ENCODE results near the gene FCGBP.
"Not testable (repeated sequence)": the region's sequence is repeated elsewhere in the genome, so short reads cannot be mapped to it uniquely, and the experiment has no call there.

FCGBP gene

GRCh38 chr19:39934584-39935363, at the start of gene FCGBP:
Gene FCGBP (minus strand): TSS chr19:39934634.
- DNase-seq: no peak

DNA sequence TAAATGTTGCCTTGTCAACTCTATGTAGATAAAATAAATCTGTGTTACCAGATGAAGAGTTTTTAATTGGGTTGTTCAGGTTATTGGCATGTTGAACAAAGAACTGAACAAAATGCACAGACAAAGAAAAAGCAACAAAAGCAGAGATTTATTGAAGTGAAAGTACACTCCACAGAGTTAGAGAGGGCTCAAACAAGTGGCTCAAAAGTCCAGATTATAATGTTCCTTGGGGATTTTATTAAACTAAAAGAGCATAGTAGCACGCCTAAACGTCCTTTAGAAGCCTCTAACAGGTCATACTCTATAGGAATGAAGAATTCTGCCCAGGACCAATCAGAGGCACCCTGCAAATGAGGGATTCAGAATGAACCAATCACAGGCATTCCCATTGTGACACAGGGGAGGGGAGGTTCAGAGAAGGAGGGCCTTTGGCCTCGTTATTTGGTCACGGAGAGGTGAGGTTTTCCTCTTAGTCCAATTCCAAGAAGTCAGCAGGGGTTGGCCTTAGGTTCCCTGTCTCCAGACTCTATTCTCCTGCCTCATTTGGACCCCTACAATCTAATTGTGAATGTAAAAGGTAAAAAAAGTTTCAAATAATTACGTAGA, 49.4 kb upstream of the FCGBP start:
- no peak for DNase-seq

DNA sequence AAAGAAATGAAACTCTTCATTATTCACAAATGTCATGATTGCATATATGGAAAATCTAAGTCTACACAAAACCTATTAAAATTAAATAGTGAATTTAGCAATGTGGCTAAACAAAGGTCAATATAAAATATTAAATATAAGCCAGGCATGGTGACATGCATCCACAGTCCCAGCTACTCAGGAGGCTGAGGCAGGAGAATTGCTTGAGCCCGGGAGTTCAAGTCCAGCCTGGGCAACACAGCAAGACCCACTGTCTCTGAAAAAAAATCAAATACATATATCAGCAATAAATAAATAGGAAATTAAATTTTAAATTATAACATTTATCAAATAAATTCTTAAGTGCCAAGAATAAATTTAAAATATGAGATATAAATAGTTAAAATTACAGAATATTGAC, 48.4 kb upstream of the FCGBP start:
- DNase-seq: no peak

GRCh38 chr19:39974377-39975155, 40.1 kb upstream of the FCGBP start:
- DNase-seq: no peak

- no peak for DNase-seq
Measured at GRCh38 chr19:39971380-39972035, 37.1 kb upstream of the FCGBP start.

- DNase-seq: peak; percentile 98
Measured at GRCh38 chr19:39970675-39971379, 36.4 kb upstream of the FCGBP start, which contains the start of gene PSMC4. Gene PSMC4 (plus strand): TSS chr19:39971165. CDS start chr19:39971203, 38 bp downstream.

GRCh38 chr19:39970425-39970674, 35.9 kb upstream of the FCGBP start:
- no peak for DNase-seq

DNA sequence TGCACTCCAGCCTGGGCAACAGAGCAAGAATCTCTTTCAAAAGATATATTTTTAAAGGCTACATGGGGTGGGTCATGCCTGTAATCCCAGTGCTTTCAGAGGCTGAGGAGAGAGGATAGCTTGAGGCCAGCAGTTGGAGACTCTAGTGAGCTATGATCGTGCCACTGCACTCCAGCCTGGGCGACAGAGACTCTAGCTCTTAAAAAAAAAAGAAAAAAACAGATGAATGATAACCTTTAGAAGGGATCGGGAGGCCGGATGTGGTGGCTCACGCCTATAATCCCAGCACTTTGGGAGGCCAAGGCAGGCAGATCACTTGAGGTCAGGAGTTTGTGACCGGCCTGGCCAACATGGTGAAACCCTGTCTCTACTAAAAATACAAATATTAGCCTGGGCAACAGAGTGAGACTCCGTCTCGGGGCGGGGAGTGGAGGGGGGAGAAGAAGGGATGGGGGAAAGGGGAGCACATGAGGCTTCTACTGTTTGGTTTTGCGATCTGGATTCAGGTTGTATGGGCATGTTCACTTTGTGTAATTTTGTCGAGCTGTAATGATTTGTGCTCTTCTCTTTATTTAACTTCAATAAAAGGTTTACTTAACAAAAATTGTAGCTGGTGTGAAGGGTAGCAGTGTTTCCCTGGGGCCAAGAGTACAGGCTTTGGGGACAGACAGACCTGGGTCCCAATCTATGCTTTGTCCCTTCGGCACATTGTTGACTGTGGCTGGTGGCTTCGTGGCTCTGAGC, 35.4 kb upstream of the FCGBP start:
- no peak for DNase-seq

DNA sequence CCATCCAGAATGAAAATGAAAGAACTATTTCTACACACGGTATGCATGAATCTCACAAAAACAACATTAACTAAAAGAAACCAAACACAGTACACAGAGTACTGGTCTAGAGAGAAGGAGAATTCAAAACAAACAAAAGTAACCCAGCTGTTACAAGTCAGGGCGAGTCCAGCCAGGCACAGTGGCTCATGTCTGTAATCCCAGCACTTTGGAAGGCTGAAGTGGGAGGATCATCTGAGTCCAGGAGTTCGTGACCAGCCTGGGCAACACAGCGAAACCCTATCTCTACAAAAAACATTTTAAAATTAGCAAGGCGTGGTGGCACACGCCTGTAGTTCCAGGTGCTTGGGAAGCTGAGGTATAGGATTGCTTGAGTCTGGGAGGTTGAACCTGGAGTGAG, 34.8 kb upstream of the FCGBP start:
- no peak for DNase-seq

DNA sequence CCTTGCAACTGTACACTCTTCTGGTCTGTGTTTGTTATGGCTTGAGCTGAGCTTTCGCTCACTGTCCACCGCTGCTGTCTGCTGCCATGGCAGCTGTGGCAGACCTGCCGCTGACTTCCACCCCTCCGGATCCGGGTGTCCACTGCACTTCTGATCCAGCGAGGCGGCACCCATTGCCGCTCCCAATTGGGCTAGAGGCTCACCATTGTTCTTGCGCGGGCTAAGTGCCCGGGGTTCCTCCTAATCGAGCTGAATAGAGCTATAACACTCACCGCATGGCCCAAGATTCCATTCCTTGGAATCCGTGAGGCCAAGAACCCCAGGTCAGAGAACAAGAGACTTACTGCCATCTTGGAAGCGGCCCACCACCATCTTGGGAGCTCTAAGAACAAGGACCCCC, 34.4 kb upstream of the FCGBP start:
- no peak for DNase-seq

DNA sequence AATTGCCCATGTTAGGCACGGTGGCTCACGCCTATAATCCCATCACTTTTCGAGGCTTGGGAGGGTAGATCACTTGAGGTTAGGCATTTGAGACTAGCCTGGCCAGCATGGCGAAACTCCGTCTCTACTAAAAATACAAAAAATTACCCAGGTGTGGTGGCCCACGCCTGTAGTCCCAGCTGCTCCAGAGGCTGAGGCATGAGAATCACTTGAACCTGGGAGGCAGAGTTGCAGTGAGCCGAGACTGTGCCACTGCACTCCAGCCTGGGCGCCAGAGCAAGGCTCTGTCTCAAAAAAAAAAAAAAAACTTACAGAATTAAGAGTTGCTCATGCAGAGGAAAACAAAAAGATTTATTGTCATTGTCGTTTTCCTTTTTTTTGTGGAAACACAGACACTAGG, 33.1 kb upstream of the FCGBP start:
- DNase-seq: no peak

DNA sequence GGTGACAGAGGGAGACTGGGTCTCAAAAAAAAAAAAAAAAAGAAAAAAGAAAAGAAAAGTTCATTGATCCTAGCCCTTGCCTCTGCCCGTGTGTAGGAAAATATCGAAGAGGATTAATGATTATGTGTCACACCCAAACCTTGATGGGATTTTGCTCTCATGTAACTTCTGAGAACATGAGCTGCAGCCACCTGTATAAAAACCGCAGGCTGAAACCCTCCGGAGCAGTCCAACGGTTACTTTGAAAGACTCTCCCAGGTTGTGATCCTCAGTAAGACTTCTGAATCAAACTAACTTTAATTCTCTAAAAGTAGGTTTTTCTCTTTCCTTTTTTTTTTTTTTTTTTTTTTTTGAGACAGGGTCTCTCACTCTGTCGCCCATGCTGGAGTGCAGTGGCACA, 32.2 kb upstream of the FCGBP start:
- no peak for DNase-seq

GRCh38 chr19:39963898-39964297, 29.5 kb upstream of the FCGBP start:
- DNase-seq: no peak

GRCh38 chr19:39959407-39959806, 25.0 kb upstream of the FCGBP start:
- DNase-seq: not testable (repeated sequence)

DNA sequence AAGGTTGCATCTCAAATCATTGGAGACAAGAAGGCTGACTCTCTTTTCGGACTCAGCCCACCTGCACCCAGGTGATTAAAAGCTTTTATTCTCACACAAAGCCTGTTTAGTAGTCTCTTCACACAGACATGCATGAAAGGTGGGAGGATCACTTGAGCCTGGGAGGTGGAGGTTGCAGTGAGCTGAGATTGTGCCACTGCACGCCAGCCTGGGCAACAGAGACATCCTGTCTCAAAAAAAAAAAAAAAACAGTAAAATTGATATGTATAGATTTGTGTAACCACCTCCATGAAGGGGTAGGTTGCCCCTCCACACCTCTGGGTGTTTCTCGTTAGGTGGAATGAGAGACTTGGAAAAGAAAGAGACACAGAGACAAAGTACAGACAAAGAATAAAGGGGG, 24.5 kb upstream of the FCGBP start:
- not testable (repeated sequence) for DNase-seq

GRCh38 chr19:39957886-39958285, 23.5 kb upstream of the FCGBP start:
- DNase-seq: not testable (repeated sequence)

DNA sequence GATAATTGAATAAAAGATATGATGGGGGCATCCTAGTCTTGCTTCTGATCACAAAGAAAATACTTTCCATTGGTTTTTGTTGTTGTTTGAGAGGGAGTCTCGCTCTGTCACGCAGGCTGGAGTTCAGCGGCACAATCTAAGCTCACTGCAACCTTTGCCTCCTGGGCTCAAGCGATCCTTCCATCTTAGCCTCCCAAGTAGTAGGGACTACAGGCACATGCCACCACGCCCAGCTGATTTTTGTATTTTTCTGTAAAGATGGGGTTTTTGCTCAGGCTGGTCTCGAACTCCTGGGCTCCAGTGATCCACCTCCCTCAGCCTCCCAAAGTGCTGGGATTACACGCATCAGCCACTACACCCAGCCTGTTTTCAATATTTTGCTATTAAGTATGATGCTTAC, 19.5 kb upstream of the FCGBP start:
- no peak for DNase-seq

- no peak for DNase-seq
Measured at GRCh38 chr19:39951686-39952085, 17.3 kb upstream of the FCGBP start.

DNA sequence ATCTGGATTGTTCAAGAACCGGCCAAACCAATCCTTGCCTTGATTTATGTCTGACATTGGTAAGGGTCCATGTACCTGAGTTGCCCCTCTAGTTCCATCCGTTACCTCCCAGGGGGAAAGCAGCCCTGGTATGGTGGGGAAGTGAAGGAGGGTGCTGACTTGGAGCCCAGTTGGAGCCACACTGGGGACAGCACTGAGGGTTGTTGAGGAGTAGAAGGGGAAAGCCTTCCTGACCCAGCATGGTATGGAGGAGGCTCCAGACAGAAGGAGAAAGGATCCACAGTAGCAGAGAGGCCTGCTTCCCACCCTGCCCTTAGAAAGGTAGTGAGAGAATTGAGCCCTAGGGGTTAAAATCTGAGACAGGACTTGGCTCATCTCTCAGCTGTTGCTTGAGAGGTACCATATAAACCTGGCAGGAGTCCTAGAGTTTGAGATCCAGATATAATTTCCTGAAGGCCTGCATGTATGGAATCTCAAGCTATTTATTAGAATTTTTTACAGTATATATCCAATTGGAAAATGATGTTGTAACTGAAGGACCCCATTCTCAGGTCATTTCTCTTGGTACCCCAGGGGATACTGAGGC, 16.7 kb upstream of the FCGBP start:
- no peak for DNase-seq

GRCh38 chr19:39949026-39949747, 14.8 kb upstream of the FCGBP start:
- DNase-seq: no peak

- DNase-seq: no peak
Measured at GRCh38 chr19:39946532-39946931, 12.1 kb upstream of the FCGBP start.
